Measurements from ENCODE around the gene GLI2.

GRCh38 chr2:120740765-120741524 lies 5.3 kb downstream of the GLI2 start:
- TF ChIP-seq CTCF (IDR thresholded peaks at IDR 0.05; ENCODE audit: low read depth, low read length): no peak
- no peak for TF ChIP-seq POLR2A (IDR thresholded peaks at IDR 0.05; ENCODE audit: extremely low read depth, insufficient read length)
- no peak for TF ChIP-seq MAX (IDR thresholded peaks at IDR 0.05; ENCODE audit: low read depth, low read length)

All from NB4 (cell line).